Mesenchymal stem cell (in vitro differentiated cells and primary cell): Measurements from ENCODE around the gene ADCY10.

Experiments
- DNase-seq: peaks from one replicate; pipeline ENCODE4 v3.0.0-alpha.2; 2013
- H2AFZ ChIP-seq: one replicate; pipeline ENCODE4 v1.6.1; 2013; ENCODE audit warnings: low read depth, mild to moderate bottlenecking, control low read depth, inconsistent platforms, low read length, moderate library complexity
- H2AK5ac ChIP-seq: 2 replicates; pipeline ENCODE4 v1.6.1; 2013; ENCODE audit warnings: low read length, moderate library complexity, mild to moderate bottlenecking, inconsistent platforms; ENCODE audit not compliant: severe bottlenecking
- H2BK120ac ChIP-seq: one replicate; pipeline ENCODE4 v1.6.1; 2013; ENCODE audit warnings: low read depth, mild to moderate bottlenecking, inconsistent platforms, low read length, moderate library complexity
- H2BK12ac ChIP-seq, 2 experiments: one replicate each; pipeline ENCODE4 v1.6.1; 2013; ENCODE audit warnings: inconsistent platforms in 2 of 2, low read length in 2 of 2, mild to moderate bottlenecking in 2 of 2, moderate library complexity in 2 of 2, control low read depth in 1 of 2
- H2BK15ac ChIP-seq: one replicate; pipeline ENCODE4 v1.6.1; 2013; ENCODE audit warnings: mild to moderate bottlenecking, low read depth, inconsistent platforms; ENCODE audit not compliant: poor library complexity, severe bottlenecking
- H2BK5ac ChIP-seq: 2 replicates; pipeline ENCODE4 v1.6.1; 2013; ENCODE audit warnings: low read depth, mild to moderate bottlenecking, low read length, control low read depth, inconsistent platforms; ENCODE audit not compliant: poor library complexity, severe bottlenecking
- H3K14ac ChIP-seq, 2 experiments: one replicate each; pipeline ENCODE4 v1.6.1; 2013; ENCODE audit warnings: inconsistent platforms in 2 of 2, low read length in 2 of 2, control low read depth in 1 of 2, mild to moderate bottlenecking in 1 of 2, moderate library complexity in 1 of 2
- H3K18ac ChIP-seq, 2 experiments: one replicate each; pipeline ENCODE4 v1.6.1; 2013; ENCODE audit warnings: inconsistent platforms in 2 of 2, low read length in 2 of 2, control low read depth in 1 of 2, low read depth in 1 of 2, mild to moderate bottlenecking in 1 of 2
- H3K23ac ChIP-seq, 2 experiments: one replicate each; pipeline ENCODE4 v1.6.1; 2013; ENCODE audit warnings: inconsistent platforms in 2 of 2, low read length in 2 of 2, mild to moderate bottlenecking in 2 of 2, moderate library complexity in 2 of 2, control low read depth in 1 of 2
- H3K27ac ChIP-seq: 2 replicates; pipeline ENCODE4 v1.5.1; 2013; ENCODE audit warnings: mild to moderate bottlenecking, moderate library complexity, low read length, control low read depth, inconsistent platforms; ENCODE audit not compliant: poor library complexity, severe bottlenecking
- H3K27me3 ChIP-seq, 2 experiments: 2 replicates each; pipeline versions ENCODE4 v1.6.1 to v1.7.0; 2013; ENCODE audit warnings: low read length in 2 of 2, mild to moderate bottlenecking in 2 of 2, moderate library complexity in 2 of 2, control low read depth in 1 of 2, inconsistent platforms in 1 of 2; ENCODE audit not compliant: control insufficient read depth in 1 of 2, insufficient read depth in 1 of 2
- H3K36me3 ChIP-seq, 2 experiments: 2 replicates each; pipeline versions ENCODE4 v1.6.1 to v1.7.0; 2013; ENCODE audit warnings: low read length in 2 of 2, control low read depth in 1 of 2, inconsistent platforms in 1 of 2, low read depth in 1 of 2, mild to moderate bottlenecking in 1 of 2; ENCODE audit not compliant: insufficient read depth in 2 of 2, control insufficient read depth in 1 of 2
- H3K4ac ChIP-seq, 2 experiments: one replicate each; pipeline ENCODE4 v1.6.1; 2013; ENCODE audit warnings: inconsistent platforms in 2 of 2, low read length in 2 of 2, mild to moderate bottlenecking in 2 of 2, moderate library complexity in 2 of 2, control low read depth in 1 of 2, low read depth in 1 of 2
- H3K4me1 ChIP-seq: 2 replicates; pipeline ENCODE4 v1.6.1; 2013; ENCODE audit warnings: low read depth, low read length, control low read depth; ENCODE audit not compliant: control insufficient read depth, insufficient read depth
- H3K4me2 ChIP-seq: 2 replicates; pipeline ENCODE4 v1.6.1; 2013; ENCODE audit warnings: low read length, mild to moderate bottlenecking, inconsistent platforms; ENCODE audit not compliant: poor library complexity, severe bottlenecking
- H3K4me3 ChIP-seq, 2 experiments: 2 replicates each; pipeline versions ENCODE4 v1.5.1 to v1.7.0; 2013; ENCODE audit warnings: low read length in 2 of 2, mild to moderate bottlenecking in 2 of 2, control low read depth in 1 of 2, low read depth in 1 of 2; ENCODE audit not compliant: insufficient read depth in 1 of 2
- H3K79me1 ChIP-seq: replicated peaks from 2 replicates; pipeline ENCODE4 v1.6.1; 2013; ENCODE audit warnings: mild to moderate bottlenecking, control low read depth, low read length, inconsistent platforms; ENCODE audit not compliant: poor library complexity, severe bottlenecking
- H3K9ac ChIP-seq: 2 replicates; pipeline ENCODE4 v1.7.0; 2013; ENCODE audit warnings: mild to moderate bottlenecking, low read length, moderate library complexity
- H3K9me3 ChIP-seq: 2 replicates; pipeline ENCODE4 v1.7.0; 2013; ENCODE audit warnings: mild to moderate bottlenecking, low read length; ENCODE audit not compliant: control insufficient read depth
- H4K8ac ChIP-seq: one replicate; pipeline ENCODE4 v1.6.1; 2013; ENCODE audit warnings: inconsistent platforms, mild to moderate bottlenecking, low read length, moderate library complexity
- H4K91ac ChIP-seq: one replicate; pipeline ENCODE4 v1.6.1; 2013; ENCODE audit warnings: mild to moderate bottlenecking, low read length, inconsistent platforms
- WGBS: methylation state at CpG from one replicate; pipeline ENCODE4 v1.1.7; 2013; ENCODE audit warnings: mixed read lengths; 5-methylcytosine and 5-hydroxymethylcytosine counted together

ADCY10 gene

GRCh38 chr1:167940264-167940663, 26.3 kb upstream of the ADCY10 start:
- H3K4me3 ChIP-seq = no peak overlapping the region
- peaks cover 6 to 7% of the 10 kb centered on the region in 2 experiments for H3K36me3 ChIP-seq
- H3K23ac ChIP-seq = no peak overlapping the region
- H3K18ac ChIP-seq = no peak overlapping the region
- no peak overlapping the region for H3K4ac ChIP-seq
- no peak overlapping the region for H2AK5ac ChIP-seq
- H3K79me1 ChIP-seq = no peaks in the 10 kb centered on the region
- no peaks in the 10 kb centered on the region for H3K9me3 ChIP-seq
- no peak overlapping the region for H2AFZ ChIP-seq
- no peak for DNase-seq
- no peak overlapping the region for H4K8ac ChIP-seq
- H3K14ac ChIP-seq = no peak overlapping the region
- 100% methylated on average over 1 of the region's 2 CpGs for WGBS
- no peak overlapping the region for H2BK15ac ChIP-seq
- H4K91ac ChIP-seq = no peak overlapping the region
- no peak overlapping the region for H2BK12ac ChIP-seq
- H2BK120ac ChIP-seq = no peak overlapping the region
- peak overlapping the region; percentile 29 for H3K4me2 ChIP-seq
- H3K27me3 ChIP-seq = no peaks in the 10 kb centered on the region
- H3K9ac ChIP-seq = no peak overlapping the region
- no peak overlapping the region for H2BK5ac ChIP-seq
- no peaks in the 10 kb centered on the region for H3K4me1 ChIP-seq
- H3K27ac ChIP-seq = no peak overlapping the region

- Histone ChIP-seq H3K14ac (no peak overlapping the region), H4K91ac (no peak overlapping the region), H3K27me3 (no peaks in the 10 kb centered on the region), H3K4me2 (peak overlapping the region; percentile 66), H3K36me3 (peaks cover 3% of the 10 kb centered on the region in 2 experiments), H3K9ac (peak overlapping the region; percentile 96), H2BK12ac (no peak overlapping the region), H4K8ac (no peak overlapping the region), H3K4me1 (no peaks in the 10 kb centered on the region), H3K18ac (no peak overlapping the region), H3K23ac (no peak overlapping the region), H3K9me3 (no peaks in the 10 kb centered on the region), H2BK120ac (no peak overlapping the region), H3K4me3 (peak overlapping the region in 1 of 2 experiments; percentile 79), H3K79me1 (no peaks in the 10 kb centered on the region), H2AFZ (no peak overlapping the region), H3K27ac (no peak overlapping the region), H2AK5ac (no peak overlapping the region), H2BK5ac (no peak overlapping the region), H3K4ac (no peak overlapping the region), H2BK15ac (no peak overlapping the region)
- no CpG with 5 or more reads among the region's 5 CpGs for WGBS
- no peak for DNase-seq
These were observed 24.2 kb upstream of the ADCY10 start for GRCh38 chr1:167938080-167938636.

GRCh38 chr1:167937709-167938010, 23.7 kb upstream of the ADCY10 start:
- Histone ChIP-seq H3K4me1 (no peaks in the 10 kb centered on the region), H3K23ac (no peak overlapping the region), H2AK5ac (no peak overlapping the region), H3K14ac (no peak overlapping the region), H3K27ac (peak overlapping the region; percentile 93), H3K4me2 (no peak overlapping the region), H3K4ac (no peak overlapping the region), H2BK5ac (peak overlapping the region; percentile 15), H4K8ac (no peak overlapping the region), H2BK15ac (no peak overlapping the region), H3K4me3 (peak overlapping the region; percentile 79 to 87), H3K79me1 (no peaks in the 10 kb centered on the region), H3K36me3 (peaks cover 2 to 3% of the 10 kb centered on the region in 2 experiments), H2BK12ac (no peak overlapping the region), H3K9ac (peak overlapping the region; percentile 96), H3K27me3 (no peaks in the 10 kb centered on the region), H2AFZ (no peak overlapping the region), H3K18ac (no peak overlapping the region), H2BK120ac (no peak overlapping the region), H4K91ac (no peak overlapping the region), H3K9me3 (no peaks in the 10 kb centered on the region)
- no CpG with 5 or more reads among the region's 5 CpGs for WGBS
- no peak for DNase-seq

- peak within 1 kb of the TSS; percentile 94 for H2BK15ac ChIP-seq
- DNase-seq = peak; percentile 78
- H3K18ac ChIP-seq = peak within 1 kb of the TSS; percentile 91 to 99
- peak within 1 kb of the TSS; percentile 79 to 95 for H3K4me3 ChIP-seq
- H2BK120ac ChIP-seq = peak within 1 kb of the TSS; percentile 98
- H3K14ac ChIP-seq = peak within 1 kb of the TSS; percentile 86 to 89
- peak within 1 kb of the TSS; percentile 96 for H3K9ac ChIP-seq
- H3K36me3 ChIP-seq = peaks cover 0 to 3% of the 10 kb centered on the region in 2 experiments
- peak within 1 kb of the TSS; percentile 67 for H2AFZ ChIP-seq
- peak within 1 kb of the TSS; percentile 90 for H2AK5ac ChIP-seq
- H3K9me3 ChIP-seq = no peaks in the 10 kb centered on the region
- peak within 1 kb of the TSS; percentile 95 to 99 for H3K4ac ChIP-seq
- H3K27me3 ChIP-seq = no peaks in the 10 kb centered on the region
- peak within 1 kb of the TSS; percentile 94 for H4K91ac ChIP-seq
- peak within 1 kb of the TSS; percentile 96 for H2BK5ac ChIP-seq
- H2BK12ac ChIP-seq = peak within 1 kb of the TSS; percentile 71 to 91
- under 1% methylated on average over 44 of the region's 51 CpGs for WGBS
- peak within 1 kb of the TSS in 1 of 2 experiments; percentile 94 for H3K23ac ChIP-seq
- H4K8ac ChIP-seq = peak within 1 kb of the TSS; percentile 95
- H3K79me1 ChIP-seq = no peaks in the 10 kb centered on the region
- peak within 1 kb of the TSS; percentile 88 for H3K4me2 ChIP-seq
- H3K27ac ChIP-seq = peak within 1 kb of the TSS; percentile 100
- H3K4me1 ChIP-seq = no peaks in the 10 kb centered on the region
These were observed 23.2 kb upstream of the ADCY10 start, which contains the start of gene MPC2 for GRCh38 chr1:167936930-167937708. Gene MPC2, minus strand, starts transcription at chr1:167937072. Its CDS starts 1,231 bp downstream, at chr1:167935841.
